Endothelial cell of umbilical vein (primary cell): ENCODE measurements around the gene NOL8. TPM values are rescaled to one million over a fixed set of nuclear protein-coding genes. Genes with fewer than 3 reads are reported as not detected.

Experiments
- BruUV-seq: library from RNA; stranded (reverse); fragments of 400-500 nt; replicated peaks from 2 replicates; lab custom pipeline; 2021; lab: Mats Ljungman, UMichigan
- CTCF ChIA-PET: fragments of 300-600, 350-600 bp; sonication (Branson Sonifier 250); formaldehyde crosslinking; loops from one replicate; lab custom pipeline; 2021; ENCODE audit warnings: antibody characterized with exemption, inconsistent platforms; lab: Charles Lee
- POLR2A ChIA-PET: fragments of 300-600, 350-600 bp; sonication (Branson Sonifier 250); formaldehyde crosslinking; loops from one replicate; lab custom pipeline; 2021; ENCODE audit warnings: antibody characterized with exemption, inconsistent platforms; lab: Charles Lee
- DNase-seq: peaks from one replicate; pipeline ENCODE4 v3.0.0-alpha.2; 2011; ENCODE audit warnings: low read depth, low spot score
- FAIRE-seq: peaks from 2 replicates; lab custom pipeline; 2011; peaks lifted over from hg19 to GRCh38; lab: Jason Lieb, UNC
- H2AFZ ChIP-seq: 2 replicates; pipeline ENCODE4 v1.6.0; 2012; ENCODE audit warnings: low read depth, low read length, control low read depth, inconsistent platforms
- H3K27ac ChIP-seq: 2 replicates; pipeline ENCODE4 v1.5.1; 2011; ENCODE audit warnings: low read depth, mild to moderate bottlenecking, control low read depth, low read length, moderate library complexity; ENCODE audit not compliant: insufficient read depth
- H3K27me3 ChIP-seq, 2 experiments: 2 replicates each; pipeline versions ENCODE4 v1.6.0 to v1.6.1; 2011; ENCODE audit warnings: low read length in 2 of 2, mixed read lengths in 1 of 2; ENCODE audit not compliant: control insufficient read depth in 2 of 2, insufficient read depth in 2 of 2
- H3K36me3 ChIP-seq, 2 experiments: 2 replicates in 1 of 2; 3 replicates in 1 of 2; pipeline ENCODE4 v1.5.1; 2011; ENCODE audit warnings: low read length in 2 of 2, mild to moderate bottlenecking in 1 of 2, moderate library complexity in 1 of 2; ENCODE audit not compliant: control insufficient read depth in 2 of 2, insufficient read depth in 2 of 2; ENCODE audit errors: extremely low read depth in 1 of 2
- H3K4me1 ChIP-seq: 3 replicates; pipeline ENCODE4 v1.5.1; 2011; ENCODE audit warnings: mild to moderate bottlenecking, low read length; ENCODE audit not compliant: control insufficient read depth, insufficient read depth; ENCODE audit errors: extremely low read depth
- H3K4me2 ChIP-seq: 2 replicates; pipeline ENCODE4 v1.6.1; 2011; ENCODE audit warnings: low read length, control low read depth, mixed read lengths; ENCODE audit not compliant: insufficient read depth
- H3K4me3 ChIP-seq, 3 experiments: fragments of 200-600 bp in 1 of 3; sonication (generic), shearing (Covaris generic) in 1 of 3; replicated peaks in 1 of 3; 2 replicates each; pipeline ENCODE4 v1.5.1; 2011 to 2016; ENCODE audit warnings: control low read depth in 3 of 3, low read length in 3 of 3, mild to moderate bottlenecking in 2 of 3, inconsistent platforms in 1 of 3, low read depth in 1 of 3, moderate library complexity in 1 of 3; ENCODE audit not compliant: insufficient read depth in 1 of 3
- H3K79me2 ChIP-seq: 2 replicates; pipeline ENCODE4 v1.6.0; 2012; ENCODE audit warnings: low read length, inconsistent platforms; ENCODE audit not compliant: control insufficient read depth, insufficient read depth
- H3K9ac ChIP-seq: replicated peaks from 2 replicates; pipeline ENCODE3; 2011; ENCODE audit warnings: low read length, control low read depth; ENCODE audit not compliant: insufficient read depth; ENCODE audit errors: extremely low read depth
- H3K9me1 ChIP-seq: replicated peaks from 3 replicates; pipeline ENCODE4 v1.6.0; 2011; ENCODE audit warnings: mild to moderate bottlenecking, low read length; ENCODE audit not compliant: control insufficient read depth, insufficient read depth; ENCODE audit errors: extremely low read depth
- H3K9me3 ChIP-seq: replicated peaks from 2 replicates; pipeline ENCODE4 v1.5.1; 2012; ENCODE audit warnings: low read length, inconsistent platforms; ENCODE audit not compliant: control insufficient read depth, insufficient read depth
- H4K20me1 ChIP-seq: replicated peaks from 2 replicates; pipeline ENCODE3; 2011; ENCODE audit warnings: mild to moderate bottlenecking, low read length; ENCODE audit not compliant: control insufficient read depth, insufficient read depth; ENCODE audit errors: extremely low read depth
- CTCF ChIP-seq, 2 donors: IDR thresholded peaks; 1 replicate in 1 of 2; 2 replicates in 1 of 2; pipeline ENCODE4 v1.5.1; 2011; ENCODE audit warnings: low read length in 2 of 2, mild to moderate bottlenecking in 2 of 2, moderate library complexity in 2 of 2, control low read depth in 1 of 2, inconsistent platforms in 1 of 2, low read depth in 1 of 2; ENCODE audit not compliant: insufficient read depth in 1 of 2; ENCODE audit errors: extremely low read depth in 1 of 2
- EZH2 ChIP-seq: IDR thresholded peaks from 2 replicates; pipeline ENCODE4 v1.6.1; 2012; ENCODE audit warnings: borderline replicate concordance, low read depth, mild to moderate bottlenecking, moderate library complexity, low read length, inconsistent platforms; ENCODE audit not compliant: severe bottlenecking
- FOS ChIP-seq: IDR thresholded peaks from 2 replicates; pipeline ENCODE4 v1.6.1; 2011; ENCODE audit warnings: mild to moderate bottlenecking, low read length, moderate library complexity, borderline replicate concordance; ENCODE audit not compliant: insufficient read depth
- GATA2 ChIP-seq: IDR thresholded peaks from 2 replicates; pipeline ENCODE4 v1.7.0; 2011; ENCODE audit warnings: low read depth, mild to moderate bottlenecking, moderate library complexity, mixed read lengths, low read length; ENCODE audit not compliant: insufficient read length, insufficient read depth
- JUN ChIP-seq: IDR thresholded peaks from 2 replicates; pipeline ENCODE4 v1.6.1; 2011; ENCODE audit warnings: borderline replicate concordance, low read depth; ENCODE audit not compliant: insufficient read length, insufficient read depth
- MYC ChIP-seq: IDR thresholded peaks from one replicate; pipeline ENCODE4 v1.6.1; 2011; ENCODE audit warnings: mild to moderate bottlenecking, low read depth, low read length
- POLR2A ChIP-seq: IDR thresholded peaks from 2 replicates; pipeline ENCODE4 v1.6.1; 2012; ENCODE audit warnings: low read depth, mild to moderate bottlenecking, control low read depth, low read length
- POLR2AphosphoS5 ChIP-seq: IDR thresholded peaks from 2 replicates; pipeline ENCODE4 v1.6.1; 2012; ENCODE audit warnings: low read depth, mild to moderate bottlenecking, control low read depth, low read length, moderate library complexity; ENCODE audit not compliant: insufficient read depth
- dilution Hi-C: fragments of 300-500 bp; cut with MboI; formaldehyde crosslinking; loops from one replicate; pipeline ENCODE4 v1.15.0; 2019; ENCODE audit warnings: low sequenced_read_pairs; ENCODE audit not compliant: extremely low pct_ligation_motif_present
- intact Hi-C: fragments of 100-400 bp; cut with micrococcal nuclease; formaldehyde crosslinking; loops from one replicate; pipeline ENCODE4 v1.10.0; 2022
- polyA plus RNA-seq, 4 experiments: library from polyadenylated mRNA; depleted of rRNA in 3 of 4; stranded (reverse) in 3 of 4; unstranded in 1 of 4; fragments of >200 nt; gene quantifications; 2 replicates each; pipeline versions ENCODE4 v1.2.1 to v1.2.3, GENCODE V29; 2011 to 2012; ENCODE audit warnings: missing spikeins in 1 of 4
- total RNA-seq: library from RNA; stranded (reverse); gene quantifications from 2 replicates; pipeline ENCODE4 v1.2.3, GENCODE V29; 2021
- TF ChIP-seq, protein P1 (sequence below): IDR thresholded peaks from 2 replicates; pipeline ENCODE4 v1.6.1; 2011; ENCODE audit not compliant: insufficient read depth, insufficient read length

Gene NOL8
- total and polyA plus RNA-seq, 2 donors (not counting 3 experiments of a cell fraction or from before 2014, with no cell fraction given) = 5.6 to 41.6 TPM

DNA sequence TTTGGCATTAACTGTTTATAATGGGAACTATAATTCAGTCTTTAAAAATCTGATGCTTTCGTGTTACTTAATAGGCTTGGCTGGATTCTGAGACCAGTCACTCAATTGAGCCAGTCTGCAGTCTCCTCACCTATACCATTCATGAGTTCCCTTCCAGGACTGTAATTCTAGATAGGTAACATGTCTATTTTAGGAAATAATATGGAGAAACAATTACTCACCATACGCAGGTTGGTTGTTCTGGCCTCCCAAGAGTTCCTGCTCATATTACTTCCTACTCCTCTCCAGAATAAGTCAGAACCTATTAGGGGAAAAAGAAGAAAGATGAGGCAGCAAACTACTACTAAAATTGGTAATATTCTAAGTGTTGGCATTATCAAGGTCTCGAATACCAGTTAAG is 27.1 kb downstream of the NOL8 start:
- FAIRE-seq = no peak
- no peak overlapping the region for H3K4me2 ChIP-seq
- no peaks in the 10 kb centered on the region for H3K27me3 ChIP-seq
- intact Hi-C loops = loop anchor here (10.0 kb wide), 1 partner anchor 407 kb away; no protein-coding TSS in a partner anchor
- ChIA-PET POLR2A (no interaction called here), CTCF (no interaction called here)
- H3K4me3 ChIP-seq = no peak overlapping the region
- no peak for TF ChIP-seq POLR2A
- TF ChIP-seq JUN = no peak
- TF ChIP-seq EZH2 = no peak
- no peak for TF ChIP-seq FOS
- TF ChIP-seq MYC = no peak
- no peak for TF ChIP-seq POLR2AphosphoS5
- no peak for TF ChIP-seq CTCF (IDR thresholded peaks at IDR 0.05; ENCODE audit: extremely low read depth in 1 of 2, insufficient read depth in 1 of 2, low read depth in 1 of 2, low read length in 2 of 2)
- TF ChIP-seq GATA2 = no peak
- TF ChIP-seq, protein P1, sequence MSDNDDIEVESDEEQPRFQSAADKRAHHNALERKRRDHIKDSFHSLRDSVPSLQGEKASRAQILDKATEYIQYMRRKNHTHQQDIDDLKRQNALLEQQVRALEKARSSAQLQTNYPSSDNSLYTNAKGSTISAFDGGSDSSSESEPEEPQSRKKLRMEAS = no peak
- H3K27ac ChIP-seq = no peak overlapping the region
- no peak overlapping the region for H2AFZ ChIP-seq
- H3K9ac ChIP-seq = no peak overlapping the region
- peaks cover 4% of the 10 kb centered on the region for H3K79me2 ChIP-seq
- H3K4me1 ChIP-seq = peaks cover 9% of the 10 kb centered on the region
- peaks cover 9 to 22% of the 10 kb centered on the region in 2 experiments for H3K36me3 ChIP-seq
- BruUV-seq = no TSS peak
- H4K20me1 ChIP-seq = no peaks in the 10 kb centered on the region
- dilution Hi-C loops = no loop called here
- no peak for DNase-seq
- H3K9me3 ChIP-seq = no peaks in the 10 kb centered on the region
- no peaks in the 10 kb centered on the region for H3K9me1 ChIP-seq
